Umbilical cord (tissue), 2 donors: ENCODE data around the gene PDE4D. TPM values are rescaled to one million over a fixed set of nuclear protein-coding genes. Genes with fewer than 3 reads are reported as not detected.

Source experiments
- DNase-seq: peaks from one replicate; pipeline ENCODE4 v3.0.0-alpha.2; 2015; ENCODE audit warnings: low spot score
- total RNA-seq: library from RNA; depleted of rRNA; stranded (reverse); fragments of >200 nt; gene quantifications from one replicate; pipeline ENCODE4 v1.2.3, GENCODE V29; 2014; ENCODE audit warnings: low replicate concordance; ENCODE audit not compliant: insufficient read depth

PDE4D gene
- total RNA-seq, 1 donor from 2014 or later, result 283 TPM

DNA sequence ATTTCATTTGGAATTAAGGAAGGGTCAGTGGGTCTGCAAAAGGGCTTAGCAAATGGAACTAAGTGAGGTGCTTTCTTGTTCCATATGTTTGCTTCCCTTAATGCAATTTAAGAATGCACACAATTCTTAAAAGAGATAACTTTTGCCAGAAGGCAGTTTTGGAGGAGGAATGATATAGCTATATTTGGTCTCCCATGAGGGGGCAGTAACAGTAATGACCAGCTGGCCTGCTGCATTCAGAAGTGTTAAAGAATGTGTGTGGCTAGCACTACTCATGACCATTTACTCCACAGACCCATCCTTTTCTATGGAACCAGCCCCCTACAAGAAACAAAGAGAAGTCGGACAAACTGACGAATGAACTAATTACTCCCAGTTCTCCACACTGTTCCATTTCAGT lies 671.8 kb downstream of the PDE4D start:
- DNase-seq, result no peak

DNA sequence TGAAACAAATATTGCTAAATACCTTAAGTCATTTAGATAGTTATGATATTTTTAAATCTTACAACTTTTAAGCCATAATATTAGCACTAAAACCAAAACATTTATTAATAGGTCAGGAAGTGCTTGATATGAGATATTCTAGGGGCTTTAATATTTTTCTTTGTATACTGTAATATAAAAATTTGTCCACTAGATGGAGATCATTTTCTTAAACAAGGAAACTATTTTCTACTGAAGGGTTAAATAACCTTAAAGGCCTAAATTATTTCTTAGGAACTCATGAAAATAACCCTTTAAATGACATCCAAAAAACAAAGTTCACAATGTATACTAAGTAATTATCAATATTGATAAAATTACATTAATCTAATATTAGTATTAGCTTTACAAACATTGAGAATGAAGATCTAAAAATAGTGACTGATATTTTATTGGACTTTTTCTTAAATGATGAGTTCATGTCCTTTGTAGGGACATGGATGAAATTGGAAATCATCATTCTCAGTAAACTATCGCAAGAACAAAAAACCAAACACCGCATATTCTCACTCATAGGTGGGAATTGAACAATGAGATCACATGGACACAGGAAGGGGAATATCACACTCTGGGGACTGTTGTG lies 675.0 kb downstream of the PDE4D start:
- no peak for DNase-seq

DNA sequence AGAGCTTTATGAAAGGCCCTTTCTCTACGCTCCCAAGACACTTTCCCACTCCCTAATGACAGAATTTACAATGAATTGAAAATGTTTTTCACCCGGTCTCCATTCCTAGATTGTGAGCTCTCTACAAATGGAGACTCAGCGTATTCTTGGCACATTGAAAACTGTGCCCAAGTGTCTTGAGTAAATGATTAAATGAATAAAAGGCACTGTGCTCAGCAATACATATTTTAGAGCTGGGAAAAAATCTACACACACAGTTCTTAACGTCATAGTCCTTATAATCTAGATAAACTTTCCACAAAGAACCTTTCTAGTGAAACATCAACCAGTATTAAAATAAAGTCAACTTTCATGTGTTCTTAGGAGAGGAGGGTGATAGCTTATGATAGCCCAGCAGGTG lies 676.7 kb downstream of the PDE4D start:
- no peak for DNase-seq

DNA sequence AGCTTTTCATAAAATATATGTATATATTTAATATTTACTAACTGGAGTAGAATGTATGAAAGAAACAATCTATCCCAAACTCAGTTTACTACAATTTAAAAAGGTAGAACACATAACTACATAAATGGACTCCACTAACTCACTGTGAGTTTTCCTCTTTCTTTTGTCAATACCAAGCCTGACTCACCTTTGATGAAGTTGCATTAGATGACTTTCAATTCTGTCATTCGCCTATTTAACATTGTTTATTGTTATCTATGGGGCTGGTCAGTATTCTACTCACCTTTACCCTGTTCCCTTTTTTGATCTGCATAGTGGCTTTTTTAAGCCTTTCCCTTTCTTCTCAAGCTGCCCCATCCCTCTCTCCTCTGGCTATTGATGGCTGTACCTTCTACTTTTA lies 680.9 kb downstream of the PDE4D start:
- no peak for DNase-seq

DNA sequence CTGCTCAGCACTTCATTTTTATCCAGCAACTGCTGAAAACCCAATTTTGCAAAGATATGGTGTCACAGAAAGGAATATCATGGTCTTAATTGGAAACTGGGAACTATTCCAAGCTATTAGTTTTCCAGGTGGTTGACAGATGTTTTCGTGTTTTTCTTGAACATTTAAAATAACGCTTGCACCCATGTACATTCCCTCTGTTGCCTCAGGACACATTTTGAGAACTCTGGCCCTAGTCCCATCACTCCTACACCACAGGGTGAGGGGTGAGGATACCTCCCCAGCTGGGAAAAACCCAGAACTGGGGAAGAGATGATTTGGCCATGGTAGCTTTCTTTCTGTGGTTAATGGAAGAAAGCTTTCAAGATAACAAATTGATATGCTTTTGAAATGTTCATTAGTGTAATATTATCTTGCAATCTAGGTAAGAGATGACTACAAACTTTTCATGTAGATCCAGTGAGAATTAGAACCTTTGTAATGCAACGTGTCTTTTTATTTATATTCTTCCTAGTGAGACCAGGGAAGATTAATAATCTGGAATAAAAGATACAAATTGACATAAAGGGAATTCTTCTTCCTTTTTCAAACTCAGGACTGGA lies 683.7 kb downstream of the PDE4D start:
- no peak for DNase-seq

DNA sequence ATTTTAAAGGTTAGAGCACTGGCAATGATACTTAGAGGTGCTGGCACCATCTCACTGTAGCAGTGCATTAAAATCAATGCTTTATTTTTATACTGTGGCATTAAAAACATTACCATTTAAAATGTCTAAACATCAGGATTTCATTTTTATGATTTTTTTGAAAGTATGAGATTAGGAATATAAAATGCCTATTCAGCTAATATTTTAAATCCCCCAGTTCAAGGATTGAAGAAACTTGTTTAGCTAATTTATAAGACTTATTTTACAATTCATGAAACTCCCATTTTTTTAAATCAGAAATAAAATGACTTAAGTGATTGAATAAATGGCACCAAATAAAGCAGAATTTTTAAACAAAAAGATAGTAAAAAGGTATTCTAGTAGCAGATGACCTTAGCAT lies 685.1 kb downstream of the PDE4D start:
- no peak for DNase-seq

DNA sequence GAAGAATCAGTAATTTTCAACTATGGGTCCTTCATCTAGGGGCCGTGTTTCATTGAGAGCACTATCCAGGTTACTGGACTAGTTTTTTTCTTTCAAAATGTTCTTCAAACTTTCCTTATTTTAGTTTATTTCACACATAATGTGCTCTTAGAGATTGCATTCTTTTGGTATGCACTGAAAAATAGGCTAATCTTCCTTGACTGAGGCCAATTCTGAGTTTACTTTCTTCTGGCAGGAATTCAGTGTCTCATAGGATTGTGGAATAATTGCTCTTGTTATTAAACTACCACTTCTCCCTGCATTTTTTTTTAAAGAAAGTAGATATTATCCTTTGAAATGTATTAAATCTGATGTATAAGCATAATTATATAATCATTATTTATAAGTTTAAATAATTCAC lies 686.1 kb downstream of the PDE4D start:
- DNase-seq, result no peak

DNA sequence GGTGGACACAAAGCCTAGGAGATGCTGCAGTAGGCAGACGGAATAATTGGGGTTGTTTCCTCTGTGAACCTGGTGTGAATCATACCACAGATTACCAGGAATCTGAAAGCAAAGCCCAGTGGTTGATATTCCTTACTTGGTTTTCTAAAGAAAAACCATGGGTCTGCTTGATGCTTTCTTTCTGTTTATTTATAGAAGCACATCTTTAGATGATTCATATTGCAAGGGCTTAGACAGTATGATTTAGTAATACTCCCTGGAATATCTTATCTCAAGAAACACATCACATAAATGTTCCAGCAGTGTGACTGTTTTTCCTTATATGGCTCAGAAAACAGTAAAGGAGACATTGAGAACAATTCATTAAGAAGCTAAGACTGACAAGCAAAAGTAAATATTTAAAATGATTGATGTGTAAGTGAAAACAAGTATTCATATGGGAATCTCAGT lies 687.4 kb downstream of the PDE4D start:
- DNase-seq, result peak; percentile 94

DNA sequence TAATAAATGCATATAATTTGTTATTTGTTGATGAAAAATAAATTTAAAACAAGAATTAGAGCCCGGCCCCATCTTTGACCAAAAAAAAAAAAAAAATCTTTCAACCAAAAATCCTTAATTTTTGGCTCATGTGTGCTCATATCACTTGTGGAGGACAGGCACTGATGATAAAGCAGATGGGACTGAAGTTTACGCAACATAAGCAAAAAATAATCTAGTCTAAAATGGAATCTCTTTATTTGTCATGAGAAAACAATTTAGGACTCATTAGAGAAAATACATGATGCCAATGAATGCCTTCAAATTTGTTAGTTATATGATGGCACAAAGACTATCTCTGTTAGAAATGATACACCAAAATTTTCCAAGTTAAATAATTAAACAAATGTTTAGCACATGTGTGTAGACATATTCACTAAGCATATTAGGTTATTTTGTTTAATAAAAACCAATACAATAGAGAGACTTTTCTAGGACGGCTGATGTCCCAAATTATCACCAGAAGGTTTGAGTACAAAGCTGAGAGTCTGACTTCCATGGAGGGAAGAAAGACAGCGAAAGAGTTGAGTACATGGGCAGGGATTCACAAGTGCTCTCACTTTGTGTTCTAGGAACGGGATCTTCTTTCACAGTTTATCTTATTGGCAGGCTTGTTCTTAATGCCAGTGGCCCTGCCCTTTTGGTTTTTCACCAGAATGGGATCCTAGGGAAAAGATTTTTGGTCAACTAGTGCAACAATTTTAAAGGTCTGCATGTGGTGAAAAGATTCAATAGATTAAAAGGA lies 689.2 kb downstream of the PDE4D start:
- no peak for DNase-seq

DNA sequence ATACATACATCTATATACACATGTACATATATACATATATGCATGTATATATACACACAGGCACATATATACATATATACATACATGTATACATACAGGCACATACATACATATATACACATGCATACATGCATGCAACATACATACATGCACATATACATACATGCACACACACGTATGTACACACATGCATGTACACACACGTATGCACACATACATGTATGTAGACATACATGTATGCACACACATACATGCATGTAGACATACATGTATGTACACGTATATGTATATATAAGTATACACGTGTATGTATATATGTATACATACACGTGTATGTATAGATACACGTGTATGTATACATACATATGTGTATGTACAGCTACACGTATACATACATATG lies 693.7 kb downstream of the PDE4D start:
- DNase-seq, result no peak

DNA sequence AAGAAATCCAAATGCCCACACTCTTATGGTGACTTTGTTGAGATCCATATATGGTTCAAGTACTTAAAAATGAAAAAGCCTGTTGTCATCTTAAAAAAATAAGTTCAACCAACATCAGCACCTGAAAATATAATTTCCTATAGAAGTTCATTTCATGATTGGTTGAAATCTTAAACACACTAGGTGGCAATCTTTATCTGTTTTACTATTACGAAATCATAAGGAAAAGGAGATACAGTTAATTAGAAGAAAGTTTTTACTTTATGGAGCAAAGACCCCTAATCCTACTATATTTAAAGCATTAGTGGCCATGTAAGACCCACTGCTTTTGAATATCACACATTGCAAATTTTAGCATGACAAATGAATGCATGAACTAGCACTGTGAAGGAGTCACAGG lies 694.7 kb downstream of the PDE4D start:
- DNase-seq, result no peak

DNA sequence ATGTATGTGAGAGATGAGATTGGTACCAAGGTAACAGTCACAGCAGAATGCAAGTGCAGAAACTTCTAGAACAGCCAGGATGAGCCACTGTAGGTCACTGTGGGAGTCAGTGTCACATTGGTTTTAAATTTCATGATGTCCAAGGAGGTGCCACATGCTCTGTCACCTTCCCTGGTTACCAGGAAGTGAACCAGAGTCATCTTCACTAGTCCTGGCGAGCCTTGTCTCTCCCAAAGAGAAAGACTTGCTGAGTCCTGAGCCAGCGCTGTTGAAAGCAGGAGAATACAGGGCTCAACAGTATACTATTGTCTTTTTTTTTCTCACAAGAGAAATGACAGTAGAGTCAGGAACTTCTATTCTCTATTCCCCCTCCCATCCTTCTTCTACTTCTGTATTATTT lies 695.2 kb downstream of the PDE4D start:
- DNase-seq, result no peak

DNA sequence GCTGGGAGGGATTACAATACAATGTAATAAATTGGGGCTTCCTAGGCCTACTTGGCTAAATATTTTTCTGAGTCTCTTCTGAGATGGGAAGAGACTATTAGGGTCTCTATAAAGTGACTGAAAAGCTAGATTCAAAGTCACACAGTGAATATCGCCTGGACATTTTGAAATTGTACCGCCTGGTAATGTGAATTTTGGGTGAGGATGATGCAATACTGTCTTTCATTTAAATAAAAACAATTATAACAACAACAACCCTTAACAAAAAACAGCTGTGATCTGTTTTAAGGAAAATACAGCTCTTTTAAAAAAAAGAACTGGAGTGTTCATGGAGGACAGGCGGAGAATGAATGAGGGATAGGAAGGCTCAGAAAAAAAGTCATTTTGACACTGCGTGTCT lies 695.6 kb downstream of the PDE4D start:
- DNase-seq, result no peak

DNA sequence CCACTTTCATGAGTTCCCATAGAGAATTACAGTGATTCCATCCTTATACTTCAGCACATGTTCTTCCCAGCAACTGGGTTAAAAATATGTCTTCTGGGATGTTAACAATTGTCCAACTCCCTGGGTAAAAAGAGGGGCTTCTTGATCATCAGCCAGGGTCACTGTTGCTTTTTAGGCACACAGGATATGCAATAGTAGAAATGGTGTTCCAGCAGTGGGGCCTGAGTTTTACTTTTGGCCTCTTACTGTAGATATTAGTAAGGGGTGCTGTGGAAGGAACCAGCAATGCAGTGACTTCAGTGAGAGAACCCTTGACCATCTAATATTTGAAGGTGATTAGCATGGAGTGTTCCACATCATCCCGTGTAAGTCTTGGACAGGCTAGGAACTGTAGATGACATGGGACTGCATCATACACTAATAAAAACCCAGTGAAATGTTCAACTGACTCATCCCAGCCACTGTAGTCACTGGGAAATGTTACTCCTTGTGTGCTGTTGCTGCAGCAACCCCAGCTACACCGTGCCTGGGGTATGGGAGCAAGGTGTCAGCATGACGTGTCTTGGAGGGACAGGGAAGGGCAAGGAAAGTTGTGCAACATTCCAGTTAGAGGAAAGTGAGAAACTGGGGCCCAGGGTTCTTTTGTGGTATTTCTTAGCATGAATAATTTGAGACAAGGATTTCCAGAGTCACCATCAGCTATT lies 699.8 kb downstream of the PDE4D start:
- DNase-seq, result peak; percentile 45

DNA sequence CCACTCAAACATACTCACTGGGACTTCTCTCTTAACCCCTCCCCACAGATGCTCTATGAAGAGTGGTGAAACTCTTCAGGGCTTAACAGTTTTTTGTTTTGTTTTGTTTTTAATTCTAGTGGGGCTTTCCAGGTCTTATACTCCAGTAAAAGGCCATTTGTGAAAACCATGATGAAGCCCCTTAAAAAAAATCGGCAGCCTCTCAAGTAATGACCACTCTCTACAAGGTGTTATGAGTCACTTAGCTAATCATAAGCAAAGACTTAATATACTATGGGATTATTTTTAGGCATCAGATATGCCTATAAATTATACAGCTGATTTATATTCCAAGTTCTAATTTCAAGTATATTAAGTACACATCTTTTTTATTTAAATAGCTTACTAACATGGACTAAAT lies 702.8 kb downstream of the PDE4D start:
- DNase-seq, result no peak

DNA sequence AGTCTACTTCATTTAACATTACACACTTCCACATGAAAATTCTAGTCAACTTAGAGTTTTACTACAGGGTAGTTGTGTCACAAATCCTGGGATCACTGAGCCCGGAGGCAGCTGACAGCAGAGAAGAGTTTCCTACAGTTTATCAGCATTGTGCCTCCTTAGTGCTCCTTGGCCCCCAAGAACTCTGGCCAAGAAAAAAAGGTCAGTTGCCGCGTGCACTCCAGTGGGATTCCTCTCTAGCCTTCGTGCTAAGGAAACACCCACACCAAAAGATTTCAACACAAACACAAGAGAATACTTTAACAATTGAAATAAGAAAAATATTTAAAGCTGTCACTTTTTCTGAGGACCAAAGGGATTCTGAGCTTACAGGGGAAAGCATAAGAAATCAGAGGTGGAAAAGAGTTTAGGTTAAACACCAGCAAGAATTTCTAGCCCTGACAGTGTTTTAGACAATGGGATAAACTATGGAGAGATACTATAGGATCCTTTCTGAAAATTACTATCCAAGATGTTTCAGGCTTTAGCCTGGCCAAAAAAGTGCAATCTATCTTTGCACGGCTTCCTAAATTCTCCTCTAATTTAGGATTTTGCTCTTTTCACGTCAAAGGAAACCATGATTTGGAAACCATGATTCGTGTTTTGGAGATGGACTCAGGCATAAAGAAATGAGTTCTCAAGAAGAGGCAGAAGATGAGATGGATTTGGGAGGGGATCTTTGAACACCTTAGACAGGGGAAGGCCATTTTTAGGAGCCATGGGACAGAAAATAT lies 703.9 kb downstream of the PDE4D start:
- peak; percentile 49 for DNase-seq

DNA sequence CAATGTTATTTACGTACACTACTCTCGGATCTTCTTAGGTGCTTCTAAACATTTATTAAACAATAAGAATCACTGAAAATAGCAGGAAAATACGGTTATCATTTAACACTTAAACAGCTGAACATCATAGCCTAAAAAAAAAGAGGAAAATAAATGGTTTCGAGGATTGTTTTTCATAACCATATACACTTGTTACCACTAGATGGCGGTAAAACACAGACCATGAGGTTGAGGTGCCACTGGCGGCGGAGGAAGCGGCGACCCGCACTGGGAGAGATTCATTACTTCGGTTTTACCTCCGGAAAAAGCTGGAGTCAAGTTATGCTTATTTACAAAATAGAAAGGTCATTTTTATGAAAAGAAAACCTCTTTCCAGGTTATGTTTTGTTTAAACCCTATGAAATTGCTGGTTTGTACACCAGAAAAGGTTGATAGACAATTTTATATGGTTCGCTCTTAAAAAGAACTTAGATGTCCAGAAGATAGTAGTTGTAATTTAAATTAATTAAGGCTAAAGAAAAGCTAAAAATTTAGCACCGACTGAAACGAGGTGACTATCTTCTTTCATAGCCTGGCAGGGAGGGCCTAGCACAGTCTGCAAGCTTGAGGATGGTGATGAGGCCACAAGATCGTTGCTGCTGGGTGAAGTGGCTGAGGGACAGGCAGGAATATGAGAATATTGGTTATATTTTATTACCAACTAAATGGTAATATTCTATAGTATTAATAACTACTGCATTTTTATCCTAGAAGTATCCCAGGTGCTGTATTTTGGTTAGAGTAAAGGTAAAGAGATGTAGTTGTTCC lies 704.9 kb downstream of the PDE4D start:
- DNase-seq, result peak; percentile 73

DNA sequence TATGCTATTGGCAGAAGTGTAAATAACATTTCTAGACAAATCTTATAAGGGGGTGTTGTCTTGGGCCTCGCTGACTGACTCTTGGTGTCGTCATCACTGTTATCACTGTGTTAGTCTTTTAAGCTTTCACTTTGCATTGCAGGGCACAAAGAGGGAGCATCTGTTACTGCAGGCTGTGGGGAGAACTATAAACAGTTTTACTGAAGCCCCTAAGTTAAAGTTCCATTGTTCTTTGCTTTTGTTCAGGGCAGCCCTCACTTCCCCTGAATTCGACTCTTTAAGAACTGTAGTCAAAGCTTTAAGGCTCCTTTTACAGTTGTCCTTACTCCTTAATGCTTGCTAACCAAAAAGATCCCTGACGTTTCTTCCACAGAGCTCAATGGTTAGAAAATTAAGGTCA lies 705.7 kb downstream of the PDE4D start:
- DNase-seq, result no peak

DNA sequence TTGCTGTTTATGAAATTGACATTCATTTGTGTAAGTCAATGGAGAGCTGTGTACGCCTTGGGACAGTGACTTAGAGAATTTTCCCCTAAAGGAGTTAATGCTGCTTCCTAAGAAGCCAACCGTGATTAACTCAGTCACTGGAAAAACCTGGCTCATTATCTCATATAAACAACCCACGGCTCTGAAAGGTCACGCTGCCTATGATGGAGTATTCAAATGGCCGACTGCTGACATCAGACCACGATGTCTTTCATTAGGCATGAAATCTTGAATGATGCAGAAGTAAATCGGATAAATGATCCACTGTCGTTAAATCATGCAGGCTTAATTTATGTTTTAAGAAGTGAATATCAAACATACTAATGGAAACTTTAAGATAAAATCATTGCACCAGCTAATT lies 706.9 kb downstream of the PDE4D start:
- no peak for DNase-seq

DNA sequence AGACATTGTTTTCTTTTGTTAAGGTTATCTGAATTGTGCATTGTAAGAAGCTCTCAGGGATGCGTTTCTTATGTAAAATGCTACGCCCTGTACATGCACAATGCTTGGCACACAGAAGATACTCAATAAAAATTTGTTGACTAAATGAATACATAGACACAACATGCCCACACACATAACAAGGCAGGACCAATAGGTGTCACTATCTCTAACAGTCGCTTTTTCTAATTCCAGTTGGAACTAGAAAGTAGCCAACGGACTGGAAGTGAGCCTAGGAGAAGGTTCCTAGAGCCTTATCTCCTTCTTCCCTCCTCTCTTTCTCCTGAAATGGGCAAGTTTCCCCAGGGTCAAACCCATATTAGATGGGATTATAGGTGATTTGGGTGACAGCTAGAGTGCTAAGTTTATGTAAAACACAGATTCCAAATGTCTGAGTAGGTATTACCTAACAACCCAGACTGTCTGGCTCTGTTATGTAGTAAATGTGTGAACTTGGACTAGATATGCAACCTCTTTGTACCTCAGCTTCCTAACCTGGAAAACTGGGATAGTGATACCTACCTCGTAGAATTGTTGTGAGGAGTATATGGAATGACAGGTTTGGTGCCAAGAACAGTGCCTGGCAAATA lies 707.7 kb downstream of the PDE4D start:
- DNase-seq, result no peak
